ENCODE results near the gene MKNK2.
"Not testable (repeated sequence)": the region's sequence is repeated elsewhere in the genome, so short reads cannot be mapped to it uniquely, and the experiment has no call there.

MKNK2 gene

GRCh38 chr19:2089001-2089711 is 38.1 kb upstream of the MKNK2 start:
- TF ChIP-seq NFRKB (IDR thresholded peaks at IDR 0.05) = no peak
- TF ChIP-seq BHLHE40 (IDR thresholded peaks at IDR 0.05; ENCODE audit: borderline replicate concordance) = no peak
- no peak for TF ChIP-seq FOXM1 (IDR thresholded peaks at IDR 0.05; ENCODE audit: borderline replicate concordance)
- TF ChIP-seq PKNOX1 (IDR thresholded peaks at IDR 0.05) = no peak
- TF ChIP-seq SUZ12 (IDR thresholded peaks at IDR 0.05) = no peak
- TF ChIP-seq FOXA1 (IDR thresholded peaks at IDR 0.05) = no peak
- TF ChIP-seq ZNF384 (IDR thresholded peaks at IDR 0.05) = no peak
- TF ChIP-seq SP1 (IDR thresholded peaks at IDR 0.05) = no peak
- no peak for TF ChIP-seq ARNT (IDR thresholded peaks at IDR 0.05)
- TF ChIP-seq L3MBTL2 (conservative IDR thresholded peaks at IDR 0.05) = no peak
- no peak for TF ChIP-seq CTBP1 (IDR thresholded peaks at IDR 0.05; ENCODE audit: borderline replicate concordance)
- TF ChIP-seq FOXK2 (IDR thresholded peaks at IDR 0.05) = no peak
- no peak for TF ChIP-seq LEF1 (IDR thresholded peaks at IDR 0.05; ENCODE audit: borderline replicate concordance)
- TF ChIP-seq HDGF (IDR thresholded peaks at IDR 0.05; ENCODE audit: borderline replicate concordance) = no peak
- TF ChIP-seq ELF4 (IDR thresholded peaks at IDR 0.05) = no peak
- POLR2A ChIA-PET = interaction anchor here (1.5 kb wide), 1 partner anchor 37 kb away, joined by 4 read pairs; no protein-coding TSS in a partner anchor
- DNase-seq (ENCODE audit: extremely low spot score) = no peak
- CTCF ChIA-PET = interaction anchor here (0.5 kb wide), 1 partner anchor 263 kb away, joined by 3 read pairs; no protein-coding TSS in a partner anchor

GRCh38 chr19:2087621-2088100 is 36.6 kb upstream of the MKNK2 start:
- POLR2A ChIA-PET = no interaction called here
- CTCF ChIA-PET = interaction anchor here (0.6 kb wide), 1 partner anchor 22 kb away, joined by 3 read pairs; no protein-coding TSS in a partner anchor
- TF ChIP-seq LEF1 (IDR thresholded peaks at IDR 0.05; ENCODE audit: borderline replicate concordance) = no peak
- TF ChIP-seq SP1 (IDR thresholded peaks at IDR 0.05) = no peak
- DNase-seq (ENCODE audit: extremely low spot score) = no peak

- POLR2A ChIA-PET; DNase-seq (ENCODE audit: extremely low spot score): not testable (repeated sequence)
- CTCF ChIA-PET = interaction anchor here (0.6 kb wide), 1 partner anchor 21 kb away, joined by 3 read pairs; no protein-coding TSS in a partner anchor
These were observed 35.9 kb upstream of the MKNK2 start for GRCh38 chr19:2086695-2087620.

- POLR2A ChIA-PET = no interaction called here
- no peak for DNase-seq (ENCODE audit: extremely low spot score)
- TF ChIP-seq PKNOX1 (IDR thresholded peaks at IDR 0.05) = no peak
- no peak for TF ChIP-seq LEF1 (IDR thresholded peaks at IDR 0.05; ENCODE audit: borderline replicate concordance)
- no peak for TF ChIP-seq BHLHE40 (IDR thresholded peaks at IDR 0.05; ENCODE audit: borderline replicate concordance)
- no peak for TF ChIP-seq FOXM1 (IDR thresholded peaks at IDR 0.05; ENCODE audit: borderline replicate concordance)
- TF ChIP-seq HDGF (IDR thresholded peaks at IDR 0.05; ENCODE audit: borderline replicate concordance) = no peak
- CTCF ChIA-PET = no interaction called here
These were observed 34.1 kb upstream of the MKNK2 start for GRCh38 chr19:2084993-2085720.

GRCh38 chr19:2083174-2083854 is 32.3 kb upstream of the MKNK2 start:
- DNase-seq (ENCODE audit: extremely low spot score) = no peak
- POLR2A ChIA-PET = no interaction called here
- TF ChIP-seq SUZ12 (IDR thresholded peaks at IDR 0.05) (no peak), LEF1 (IDR thresholded peaks at IDR 0.05; ENCODE audit: borderline replicate concordance) (no peak)
- CTCF ChIA-PET = no interaction called here

- CTCF ChIA-PET = no interaction called here
- DNase-seq (ENCODE audit: extremely low spot score) = no peak
- POLR2A ChIA-PET = no interaction called here
- TF ChIP-seq CTBP1 (IDR thresholded peaks at IDR 0.05; ENCODE audit: borderline replicate concordance) (no peak), NFRKB (IDR thresholded peaks at IDR 0.05) (no peak), HDGF (IDR thresholded peaks at IDR 0.05; ENCODE audit: borderline replicate concordance) (no peak), FOXK2 (IDR thresholded peaks at IDR 0.05) (no peak), PKNOX1 (IDR thresholded peaks at IDR 0.05) (no peak), L3MBTL2 (conservative IDR thresholded peaks at IDR 0.05) (no peak), ZNF384 (IDR thresholded peaks at IDR 0.05) (no peak), FOXM1 (IDR thresholded peaks at IDR 0.05; ENCODE audit: borderline replicate concordance) (no peak), TARDBP (IDR thresholded peaks at IDR 0.05) (no peak), SUZ12 (IDR thresholded peaks at IDR 0.05) (no peak), SP1 (IDR thresholded peaks at IDR 0.05) (no peak), LEF1 (IDR thresholded peaks at IDR 0.05; ENCODE audit: borderline replicate concordance) (no peak), FOXA1 (IDR thresholded peaks at IDR 0.05) (no peak), ELF4 (IDR thresholded peaks at IDR 0.05) (no peak)
These were observed 31.1 kb upstream of the MKNK2 start for GRCh38 chr19:2081873-2082810.
